Measurements from ENCODE around the gene JMJD8.

Gene JMJD8

DNA sequence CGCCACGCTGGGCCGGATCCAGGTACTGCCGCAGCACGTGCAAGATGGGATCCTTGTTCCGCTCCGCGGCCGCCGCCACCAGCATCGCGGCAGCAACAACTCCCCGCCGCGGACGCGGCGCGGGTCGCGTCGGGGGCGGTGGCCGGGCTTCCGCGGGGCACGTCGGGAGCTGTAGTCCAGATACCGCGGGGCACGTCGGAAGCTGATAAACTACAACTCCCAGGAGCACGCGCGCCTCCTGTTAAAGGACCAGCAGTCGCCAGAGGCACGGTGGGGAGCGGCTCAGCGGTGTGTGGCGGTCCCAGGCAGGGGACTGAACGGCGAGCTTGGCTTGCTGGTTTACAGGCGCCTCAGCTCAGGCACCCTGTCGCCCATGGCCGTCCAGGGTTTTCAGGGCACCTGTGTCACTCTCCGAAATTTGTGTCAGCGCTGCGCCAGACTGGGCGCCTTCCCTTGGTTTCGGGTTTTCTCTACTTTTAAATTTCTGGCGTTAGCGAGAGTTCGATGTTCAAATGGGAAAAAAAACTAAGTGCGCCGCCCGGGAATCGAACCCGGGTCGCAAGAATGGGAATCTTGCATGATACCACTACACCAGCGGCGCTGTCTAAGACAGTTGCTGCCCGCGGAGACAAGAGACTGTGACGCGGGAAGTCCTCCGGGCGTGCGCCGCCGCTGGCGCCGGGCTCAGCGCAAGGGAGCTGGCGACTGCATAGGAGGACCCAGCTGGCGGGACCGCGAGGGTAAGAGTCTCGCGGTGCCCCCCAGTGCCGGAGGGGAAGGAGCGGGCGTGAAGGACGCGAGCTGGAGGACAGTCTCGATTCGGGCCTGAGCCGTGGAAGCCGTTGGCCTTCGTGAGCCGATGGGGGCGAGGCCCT lies 47.7 kb downstream of the JMJD8 start, which contains the start of gene METTL26:
Gene METTL26, minus strand, starts transcription at position 100 of the 875 bp plus-strand sequence. Its CDS starts 15 bp downstream, at position 85.
- Histone ChIP-seq H3K4me2 (ENCODE audit: low read length) (peak within 1 kb of the TSS; percentile 73), H3K56ac (ENCODE audit: low read length) (peak within 1 kb of the TSS; percentile 99), H2BK5ac (ENCODE audit: low read length) (no peak within 1 kb of the TSS), H3K4me1 (ENCODE audit: control insufficient read depth, low read depth, low read length) (peaks cover 3% of the 10 kb centered on the region), H3K27ac (ENCODE audit: low read depth, low read length) (peak within 1 kb of the TSS; percentile 52), H4K5ac (ENCODE audit: low read length) (no peak within 1 kb of the TSS), H3K23ac (ENCODE audit: low read length) (peak within 1 kb of the TSS; percentile 97), H3K4ac (ENCODE audit: low read depth, low read length) (peak within 1 kb of the TSS; percentile 50), H3K79me1 (ENCODE audit: low read length) (peaks cover 2% of the 10 kb centered on the region), H2AK5ac (ENCODE audit: low read length) (no peak within 1 kb of the TSS), H3K18ac (ENCODE audit: low read length) (peak within 1 kb of the TSS; percentile 5), H4K8ac (ENCODE audit: low read depth, low read length) (no peak within 1 kb of the TSS), H2BK15ac (replicated peaks; ENCODE audit: low read depth) (no peak within 1 kb of the TSS), H3K9ac (ENCODE audit: low read length) (peak within 1 kb of the TSS; percentile 94), H3K36me3 (ENCODE audit: control insufficient read depth, insufficient read depth, low read length) (no peaks in the 10 kb centered on the region), H2BK120ac (ENCODE audit: low read depth, low read length) (no peak within 1 kb of the TSS), H3K79me2 (ENCODE audit: control insufficient read depth, insufficient read depth, low read length) (no peaks in the 10 kb centered on the region), H3K4me3 (ENCODE audit: low read length) (peak within 1 kb of the TSS; percentile 89), H3K27me3 (ENCODE audit: insufficient read depth, low read length, poor library complexity) (no peaks in the 10 kb centered on the region)
- no CpG with 5 or more reads among the region's 91 CpGs for WGBS (ENCODE audit: extremely low coverage, insufficient coverage, low lambda C conversion rate)
- peak; percentile 97 for DNase-seq

DNA sequence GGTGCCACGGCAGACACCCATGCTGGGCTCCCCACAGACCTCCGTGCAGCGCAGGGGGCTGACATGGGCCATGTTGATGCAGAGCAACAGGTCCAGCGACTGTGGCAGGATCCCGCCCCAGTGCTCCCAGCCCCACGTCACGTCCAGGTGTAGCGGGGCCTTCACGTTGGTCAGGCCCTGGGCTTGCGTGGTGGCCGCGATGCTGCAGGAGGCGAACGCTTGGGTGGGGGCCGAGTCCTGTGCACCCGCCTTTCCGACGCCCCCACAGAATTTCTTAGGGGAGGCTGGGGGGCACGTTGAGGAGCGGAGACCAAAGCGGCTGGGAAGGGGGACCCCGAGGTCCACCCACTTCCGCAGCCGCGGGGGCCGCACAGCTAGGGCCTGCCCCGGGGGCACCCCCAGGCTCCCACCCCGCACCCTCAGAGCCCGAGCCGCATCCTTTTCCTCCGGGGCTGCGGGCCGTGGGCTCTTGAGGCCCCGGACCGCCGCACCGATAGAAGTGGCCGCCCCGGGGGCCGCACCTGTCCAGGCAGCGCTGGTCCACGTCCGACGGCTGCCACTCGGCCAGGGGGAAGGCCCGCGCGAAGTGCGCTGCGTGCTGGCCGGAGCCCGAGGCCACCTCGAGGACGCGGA lies 48.4 kb downstream of the JMJD8 start:
- Histone ChIP-seq H4K5ac (ENCODE audit: low read length) (no peak overlapping the region), H2AK5ac (ENCODE audit: low read length) (no peak overlapping the region), H2BK15ac (replicated peaks; ENCODE audit: low read depth) (no peak overlapping the region), H3K27ac (ENCODE audit: low read depth, low read length) (no peak overlapping the region), H3K4ac (ENCODE audit: low read depth, low read length) (peak overlapping the region; percentile 50), H3K79me2 (ENCODE audit: control insufficient read depth, insufficient read depth, low read length) (no peaks in the 10 kb centered on the region), H3K27me3 (ENCODE audit: insufficient read depth, low read length, poor library complexity) (no peaks in the 10 kb centered on the region), H3K18ac (ENCODE audit: low read length) (peak overlapping the region; percentile 5), H3K36me3 (ENCODE audit: control insufficient read depth, insufficient read depth, low read length) (no peaks in the 10 kb centered on the region), H3K4me2 (ENCODE audit: low read length) (peak overlapping the region; percentile 73), H3K9ac (ENCODE audit: low read length) (peak overlapping the region; percentile 94), H2BK120ac (ENCODE audit: low read depth, low read length) (no peak overlapping the region), H3K23ac (ENCODE audit: low read length) (peak overlapping the region; percentile 97), H3K4me3 (ENCODE audit: low read length) (peak overlapping the region; percentile 89), H4K8ac (ENCODE audit: low read depth, low read length) (no peak overlapping the region), H3K4me1 (ENCODE audit: control insufficient read depth, low read depth, low read length) (peaks cover 3% of the 10 kb centered on the region), H3K56ac (ENCODE audit: low read length) (peak overlapping the region; percentile 99), H3K79me1 (ENCODE audit: low read length) (peaks cover 2% of the 10 kb centered on the region), H2BK5ac (ENCODE audit: low read length) (no peak overlapping the region)
- no CpG with 5 or more reads among the region's 55 CpGs for WGBS (ENCODE audit: extremely low coverage, insufficient coverage, low lambda C conversion rate)
- DNase-seq, result no peak

DNA sequence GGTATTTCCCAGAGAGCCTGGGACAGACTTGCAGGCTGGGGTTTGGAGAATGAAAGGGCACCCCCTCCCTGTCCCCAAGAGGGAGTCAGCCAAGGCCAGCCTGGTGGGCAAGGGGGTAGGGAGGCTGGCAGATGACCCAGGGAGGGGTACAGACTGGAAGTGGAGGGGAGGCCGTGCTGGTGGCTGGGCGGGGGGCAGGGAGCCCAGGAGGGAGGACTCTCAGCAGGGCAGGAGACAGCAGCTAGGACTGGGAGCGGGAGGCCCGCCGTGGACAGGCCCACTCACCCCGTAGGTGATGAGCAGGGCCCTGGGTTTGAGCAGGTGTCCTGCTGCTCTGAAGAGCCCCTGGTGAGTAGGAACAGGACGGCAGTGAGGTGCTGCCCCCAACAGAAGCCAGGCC lies 49.1 kb downstream of the JMJD8 start:
- Histone ChIP-seq H3K18ac (ENCODE audit: low read length) (no peak overlapping the region), H3K27me3 (ENCODE audit: insufficient read depth, low read length, poor library complexity) (no peaks in the 10 kb centered on the region), H3K27ac (ENCODE audit: low read depth, low read length) (no peak overlapping the region), H3K23ac (ENCODE audit: low read length) (no peak overlapping the region), H2BK5ac (ENCODE audit: low read length) (no peak overlapping the region), H3K4ac (ENCODE audit: low read depth, low read length) (no peak overlapping the region), H2AK5ac (ENCODE audit: low read length) (no peak overlapping the region), H3K36me3 (ENCODE audit: control insufficient read depth, insufficient read depth, low read length) (no peaks in the 10 kb centered on the region), H2BK15ac (replicated peaks; ENCODE audit: low read depth) (no peak overlapping the region), H3K56ac (ENCODE audit: low read length) (peak overlapping the region; percentile 99), H3K79me1 (ENCODE audit: low read length) (peaks cover 2% of the 10 kb centered on the region), H2BK120ac (ENCODE audit: low read depth, low read length) (no peak overlapping the region), H3K4me1 (ENCODE audit: control insufficient read depth, low read depth, low read length) (peaks cover 8% of the 10 kb centered on the region), H4K8ac (ENCODE audit: low read depth, low read length) (no peak overlapping the region), H4K5ac (ENCODE audit: low read length) (no peak overlapping the region), H3K4me2 (ENCODE audit: low read length) (no peak overlapping the region), H3K9ac (ENCODE audit: low read length) (no peak overlapping the region), H3K4me3 (ENCODE audit: low read length) (no peak overlapping the region), H3K79me2 (ENCODE audit: control insufficient read depth, insufficient read depth, low read length) (no peaks in the 10 kb centered on the region)
- DNase-seq, result no peak
- no CpG with 5 or more reads among the region's 7 CpGs for WGBS (ENCODE audit: extremely low coverage, insufficient coverage, low lambda C conversion rate)

GRCh38 chr16:634051-634670 lies 50.0 kb downstream of the JMJD8 start:
- no peak overlapping the region for H3K4ac ChIP-seq (ENCODE audit: low read depth, low read length)
- H4K8ac ChIP-seq (ENCODE audit: low read depth, low read length), result no peak overlapping the region
- no peak for DNase-seq
- no peak overlapping the region for H3K56ac ChIP-seq (ENCODE audit: low read length)
- H3K27me3 ChIP-seq (ENCODE audit: insufficient read depth, low read length, poor library complexity), result no peaks in the 10 kb centered on the region
- no peak overlapping the region for H3K4me3 ChIP-seq (ENCODE audit: low read length)
- no peak overlapping the region for H2AK5ac ChIP-seq (ENCODE audit: low read length)
- no peak overlapping the region for H2BK120ac ChIP-seq (ENCODE audit: low read depth, low read length)
- H4K5ac ChIP-seq (ENCODE audit: low read length), result no peak overlapping the region
- WGBS (ENCODE audit: extremely low coverage, insufficient coverage, low lambda C conversion rate), result no CpG with 5 or more reads among the region's 22 CpGs
- H2BK5ac ChIP-seq (ENCODE audit: low read length), result no peak overlapping the region
- no peaks in the 10 kb centered on the region for H3K79me2 ChIP-seq (ENCODE audit: control insufficient read depth, insufficient read depth, low read length)
- H3K9ac ChIP-seq (ENCODE audit: low read length), result no peak overlapping the region
- no peak overlapping the region for H3K23ac ChIP-seq (ENCODE audit: low read length)
- no peak overlapping the region for H3K4me2 ChIP-seq (ENCODE audit: low read length)
- H2BK15ac ChIP-seq (replicated peaks; ENCODE audit: low read depth), result no peak overlapping the region
- H3K36me3 ChIP-seq (ENCODE audit: control insufficient read depth, insufficient read depth, low read length), result no peaks in the 10 kb centered on the region
- peaks cover 2% of the 10 kb centered on the region for H3K79me1 ChIP-seq (ENCODE audit: low read length)
- H3K18ac ChIP-seq (ENCODE audit: low read length), result no peak overlapping the region
- peaks cover 9% of the 10 kb centered on the region for H3K4me1 ChIP-seq (ENCODE audit: control insufficient read depth, low read depth, low read length)
- H3K27ac ChIP-seq (ENCODE audit: low read depth, low read length), result no peak overlapping the region

GRCh38 chr16:633336-634050 lies 50.6 kb downstream of the JMJD8 start:
- no peak overlapping the region for H4K5ac ChIP-seq (ENCODE audit: low read length)
- H3K9ac ChIP-seq (ENCODE audit: low read length), result no peak overlapping the region
- H3K4me1 ChIP-seq (ENCODE audit: control insufficient read depth, low read depth, low read length), result peaks cover 9% of the 10 kb centered on the region
- no peak overlapping the region for H2BK120ac ChIP-seq (ENCODE audit: low read depth, low read length)
- H2BK15ac ChIP-seq (replicated peaks; ENCODE audit: low read depth), result no peak overlapping the region
- no peak overlapping the region for H2AK5ac ChIP-seq (ENCODE audit: low read length)
- H3K27ac ChIP-seq (ENCODE audit: low read depth, low read length), result no peak overlapping the region
- no peak overlapping the region for H3K56ac ChIP-seq (ENCODE audit: low read length)
- H3K4me3 ChIP-seq (ENCODE audit: low read length), result no peak overlapping the region
- H3K4me2 ChIP-seq (ENCODE audit: low read length), result no peak overlapping the region
- no peak overlapping the region for H3K18ac ChIP-seq (ENCODE audit: low read length)
- no peak for DNase-seq
- H3K79me2 ChIP-seq (ENCODE audit: control insufficient read depth, insufficient read depth, low read length), result no peaks in the 10 kb centered on the region
- H3K4ac ChIP-seq (ENCODE audit: low read depth, low read length), result no peak overlapping the region
- no peak overlapping the region for H3K23ac ChIP-seq (ENCODE audit: low read length)
- H2BK5ac ChIP-seq (ENCODE audit: low read length), result no peak overlapping the region
- no peaks in the 10 kb centered on the region for H3K27me3 ChIP-seq (ENCODE audit: insufficient read depth, low read length, poor library complexity)
- WGBS (ENCODE audit: extremely low coverage, insufficient coverage, low lambda C conversion rate), result no CpG with 5 or more reads among the region's 74 CpGs
- no peak overlapping the region for H4K8ac ChIP-seq (ENCODE audit: low read depth, low read length)
- no peaks in the 10 kb centered on the region for H3K36me3 ChIP-seq (ENCODE audit: control insufficient read depth, insufficient read depth, low read length)
- H3K79me1 ChIP-seq (ENCODE audit: low read length), result peaks cover 2% of the 10 kb centered on the region

All from mesendoderm (in vitro differentiated cells).